K562 (cell line): ENCODE measurements around the gene COA4.

Experiments
- BRF2 ChIP-seq: IDR thresholded peaks from 3 replicates; pipeline ENCODE4 v1.6.1; 2011; ENCODE audit warnings: borderline replicate concordance, mild to moderate bottlenecking; ENCODE audit not compliant: insufficient read length, insufficient read depth
- CHD1 ChIP-seq: fragments of 200-600 bp; sonication (generic); IDR thresholded peaks from one replicate; pipeline ENCODE4 v1.6.1; 2012; ENCODE audit warnings: mild to moderate bottlenecking, moderate library complexity, low read length, inconsistent platforms
- CTCF ChIP-seq, 3 experiments: IDR thresholded peaks in 2 of 3; conservative IDR thresholded peaks in 1 of 3; 2 replicates each; pipeline ENCODE4 v1.5.1; 2011 to 2012; ENCODE audit warnings: low read length in 3 of 3, mild to moderate bottlenecking in 3 of 3, control low read depth in 2 of 3, improper control_type of control experiment in 1 of 3, inconsistent platforms in 1 of 3, low read depth in 1 of 3, mixed read lengths in 1 of 3, moderate library complexity in 1 of 3; ENCODE audit not compliant: insufficient read depth in 2 of 3
- FOXA1 ChIP-seq: fragments of 450-650 bp; IDR thresholded peaks from 2 replicates; pipeline ENCODE4 v1.6.1; 2016; ENCODE audit warnings: mild to moderate bottlenecking, borderline replicate concordance
- KAT7 ChIP-seq: sonication (generic); formaldehyde crosslinking; IDR thresholded peaks from 2 replicates; pipeline ENCODE4 v1.8.0; 2022; ENCODE audit warnings: missing genetic modification reagents, mild to moderate bottlenecking, borderline replicate concordance
- MAFK ChIP-seq: IDR thresholded peaks from 2 replicates; pipeline ENCODE4 v1.6.1; 2011; ENCODE audit warnings: low read length, improper control_type of control experiment
- POLR2AphosphoS5 ChIP-seq: IDR thresholded peaks from 2 replicates; pipeline ENCODE4 v1.6.1; 2011; ENCODE audit warnings: mild to moderate bottlenecking, low read depth, low read length, moderate library complexity; ENCODE audit not compliant: control insufficient read depth, insufficient read depth
- SREBF1 ChIP-seq: fragments of 150-350 bp; IDR thresholded peaks from 2 replicates; pipeline ENCODE4 v1.6.1; 2014; ENCODE audit warnings: antibody characterized with exemption, low read depth, low read length, borderline replicate concordance
- SRF ChIP-seq, 2 experiments: fragments of 250-450, 450-650 bp in 1 of 2; sonication (Bioruptor Pico) in 1 of 2; sonication (generic) in 1 of 2; formaldehyde crosslinking; IDR thresholded peaks; 2 replicates each; pipeline versions ENCODE4 v1.5.0 to v1.5.1; 2020 to 2022; ENCODE audit warnings: mild to moderate bottlenecking in 1 of 2, missing genetic modification reagents in 1 of 2
- TARDBP ChIP-seq: fragments of 450-650 bp; IDR thresholded peaks from 2 replicates; pipeline ENCODE4 v1.6.1; 2016
- U2AF2 ChIP-seq: fragments of 200-400 bp; formaldehyde crosslinking; optimal IDR thresholded peaks from 2 replicates; pipeline ENCODE3; 2017; ENCODE audit warnings: low read depth, mild to moderate bottlenecking, low read length
- USF2 ChIP-seq: sonication (generic); formaldehyde crosslinking; IDR thresholded peaks from 2 replicates; pipeline ENCODE4 v1.5.0; 2020; ENCODE audit warnings: missing genetic modification reagents
- TF ChIP-seq, protein P1 (sequence below): sonication (generic); formaldehyde crosslinking; IDR thresholded peaks from 2 replicates; pipeline ENCODE4 v1.8.1; 2023; ENCODE audit warnings: missing genetic modification reagents, mild to moderate bottlenecking, borderline replicate concordance

DNA sequence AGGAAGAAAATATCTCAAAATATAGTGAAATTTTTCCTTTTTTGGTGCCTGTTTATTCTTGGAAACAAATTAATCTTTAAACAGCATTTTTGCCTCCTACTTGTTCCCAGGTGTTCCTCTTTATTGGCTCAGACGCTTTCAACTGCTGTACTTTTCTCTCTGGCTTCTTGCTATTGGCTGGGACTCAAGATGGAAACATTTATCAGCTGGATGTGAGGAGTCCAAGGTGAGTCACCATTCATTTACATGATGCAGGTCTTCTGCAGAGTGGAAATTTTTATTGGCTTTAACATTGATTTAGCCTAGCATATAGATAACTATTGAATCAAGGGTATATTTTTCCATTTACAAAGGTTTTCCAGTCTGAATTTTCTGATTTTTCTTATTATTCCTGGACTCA, 39.8 kb upstream of the COA4 start:
- TF ChIP-seq USF2 (no peak), BRF2 (no peak), POLR2AphosphoS5 (no peak), KAT7 (CRISPR knock-in tag) (no peak), U2AF2 (no peak), MAFK (no peak), CTCF (IDR thresholded peaks at IDR 0.05 in 2 of 3, conservative IDR thresholded peaks at IDR 0.05 in 1 of 3; ENCODE audit: insufficient read depth in 2 of 3, low read depth in 1 of 3, low read length in 3 of 3) (no peak), FOXA1 (no peak), TARDBP (no peak), CHD1 (no peak), SRF (CRISPR knock-in tag; IDR thresholded peaks at IDR 0.05) (no peak), SREBF1 (no peak)
- TF ChIP-seq, protein P1, sequence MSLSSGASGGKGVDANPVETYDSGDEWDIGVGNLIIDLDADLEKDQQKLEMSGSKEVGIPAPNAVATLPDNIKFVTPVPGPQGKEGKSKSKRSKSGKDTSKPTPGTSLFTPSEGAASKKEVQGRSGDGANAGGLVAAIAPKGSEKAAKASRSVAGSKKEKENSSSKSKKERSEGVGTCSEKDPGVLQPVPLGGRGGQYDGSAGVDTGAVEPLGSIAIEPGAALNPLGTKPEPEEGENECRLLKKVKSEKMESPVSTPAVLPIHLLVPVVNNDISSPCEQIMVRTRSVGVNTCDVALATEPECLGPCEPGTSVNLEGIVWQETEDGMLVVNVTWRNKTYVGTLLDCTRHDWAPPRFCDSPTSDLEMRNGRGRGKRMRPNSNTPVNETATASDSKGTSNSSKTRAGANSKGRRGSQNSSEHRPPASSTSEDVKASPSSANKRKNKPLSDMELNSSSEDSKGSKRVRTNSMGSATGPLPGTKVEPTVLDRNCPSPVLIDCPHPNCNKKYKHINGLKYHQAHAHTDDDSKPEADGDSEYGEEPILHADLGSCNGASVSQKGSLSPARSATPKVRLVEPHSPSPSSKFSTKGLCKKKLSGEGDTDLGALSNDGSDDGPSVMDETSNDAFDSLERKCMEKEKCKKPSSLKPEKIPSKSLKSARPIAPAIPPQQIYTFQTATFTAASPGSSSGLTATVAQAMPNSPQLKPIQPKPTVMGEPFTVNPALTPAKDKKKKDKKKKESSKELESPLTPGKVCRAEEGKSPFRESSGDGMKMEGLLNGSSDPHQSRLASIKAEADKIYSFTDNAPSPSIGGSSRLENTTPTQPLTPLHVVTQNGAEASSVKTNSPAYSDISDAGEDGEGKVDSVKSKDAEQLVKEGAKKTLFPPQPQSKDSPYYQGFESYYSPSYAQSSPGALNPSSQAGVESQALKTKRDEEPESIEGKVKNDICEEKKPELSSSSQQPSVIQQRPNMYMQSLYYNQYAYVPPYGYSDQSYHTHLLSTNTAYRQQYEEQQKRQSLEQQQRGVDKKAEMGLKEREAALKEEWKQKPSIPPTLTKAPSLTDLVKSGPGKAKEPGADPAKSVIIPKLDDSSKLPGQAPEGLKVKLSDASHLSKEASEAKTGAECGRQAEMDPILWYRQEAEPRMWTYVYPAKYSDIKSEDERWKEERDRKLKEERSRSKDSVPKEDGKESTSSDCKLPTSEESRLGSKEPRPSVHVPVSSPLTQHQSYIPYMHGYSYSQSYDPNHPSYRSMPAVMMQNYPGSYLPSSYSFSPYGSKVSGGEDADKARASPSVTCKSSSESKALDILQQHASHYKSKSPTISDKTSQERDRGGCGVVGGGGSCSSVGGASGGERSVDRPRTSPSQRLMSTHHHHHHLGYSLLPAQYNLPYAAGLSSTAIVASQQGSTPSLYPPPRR (CRISPR knock-in tag): no peak
